Immature natural killer cell (primary cell): ENCODE measurements around the gene MTMR10. TPM values are rescaled to one million over a fixed set of nuclear protein-coding genes. Genes with fewer than 3 reads are reported as not detected.

Experiments
- DNase-seq, 3 donors: peaks; one replicate each; pipeline ENCODE4 v3.0.0; 2022; ENCODE audit warnings: mixed read lengths in 1 of 3
- H3K27ac Mint-ChIP-seq, 6 donors: one replicate each; pipeline ENCODE4 v1.8.0; 2020; ENCODE audit warnings: mixed read lengths in 6 of 6, mild to moderate bottlenecking in 5 of 6, inconsistent platforms in 4 of 6, moderate library complexity in 3 of 6
- H3K27me3 Mint-ChIP-seq, 3 donors: one replicate each; pipeline ENCODE4 v1.8.0; 2020 to 2021; ENCODE audit warnings: low read depth in 3 of 3, mild to moderate bottlenecking in 3 of 3, mixed read lengths in 3 of 3, moderate library complexity in 3 of 3, inconsistent platforms in 1 of 3
- H3K36me3 Mint-ChIP-seq, 3 donors: one replicate each; pipeline ENCODE4 v1.8.0; 2020; ENCODE audit warnings: mixed read lengths in 3 of 3, inconsistent platforms in 2 of 3, mild to moderate bottlenecking in 2 of 3
- H3K4me1 Mint-ChIP-seq, 2 donors: one replicate each; pipeline ENCODE4 v1.8.0; 2020; ENCODE audit warnings: inconsistent platforms in 2 of 2, mild to moderate bottlenecking in 2 of 2, mixed read lengths in 2 of 2, moderate library complexity in 1 of 2
- H3K4me3 Mint-ChIP-seq, 5 donors: one replicate each; pipeline ENCODE4 v1.8.0; 2020; ENCODE audit warnings: mild to moderate bottlenecking in 5 of 5, mixed read lengths in 5 of 5, inconsistent platforms in 3 of 5, moderate library complexity in 3 of 5
- H3K9me3 Mint-ChIP-seq, 6 donors: one replicate each; pipeline ENCODE4 v1.8.0; 2020; ENCODE audit warnings: mild to moderate bottlenecking in 6 of 6, mixed read lengths in 6 of 6, inconsistent platforms in 4 of 6, moderate library complexity in 3 of 6
- polyA plus RNA-seq, 3 donors: library from polyadenylated mRNA; unstranded; fragments of 300-500 nt; fragmentation: Illumina TruSeq; gene quantifications; one replicate each; pipeline ENCODE4 v1.2.3, GENCODE V29; 2021

Gene MTMR10, protein sequence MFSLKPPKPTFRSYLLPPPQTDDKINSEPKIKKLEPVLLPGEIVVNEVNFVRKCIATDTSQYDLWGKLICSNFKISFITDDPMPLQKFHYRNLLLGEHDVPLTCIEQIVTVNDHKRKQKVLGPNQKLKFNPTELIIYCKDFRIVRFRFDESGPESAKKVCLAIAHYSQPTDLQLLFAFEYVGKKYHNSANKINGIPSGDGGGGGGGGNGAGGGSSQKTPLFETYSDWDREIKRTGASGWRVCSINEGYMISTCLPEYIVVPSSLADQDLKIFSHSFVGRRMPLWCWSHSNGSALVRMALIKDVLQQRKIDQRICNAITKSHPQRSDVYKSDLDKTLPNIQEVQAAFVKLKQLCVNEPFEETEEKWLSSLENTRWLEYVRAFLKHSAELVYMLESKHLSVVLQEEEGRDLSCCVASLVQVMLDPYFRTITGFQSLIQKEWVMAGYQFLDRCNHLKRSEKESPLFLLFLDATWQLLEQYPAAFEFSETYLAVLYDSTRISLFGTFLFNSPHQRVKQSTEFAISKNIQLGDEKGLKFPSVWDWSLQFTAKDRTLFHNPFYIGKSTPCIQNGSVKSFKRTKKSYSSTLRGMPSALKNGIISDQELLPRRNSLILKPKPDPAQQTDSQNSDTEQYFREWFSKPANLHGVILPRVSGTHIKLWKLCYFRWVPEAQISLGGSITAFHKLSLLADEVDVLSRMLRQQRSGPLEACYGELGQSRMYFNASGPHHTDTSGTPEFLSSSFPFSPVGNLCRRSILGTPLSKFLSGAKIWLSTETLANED
- 10 to 100 TPM in 1 of 3 donors, 1 to 10 TPM in 2; 3.3 to 10.7 (median 4.0) TPM for polyA plus RNA-seq

DNA sequence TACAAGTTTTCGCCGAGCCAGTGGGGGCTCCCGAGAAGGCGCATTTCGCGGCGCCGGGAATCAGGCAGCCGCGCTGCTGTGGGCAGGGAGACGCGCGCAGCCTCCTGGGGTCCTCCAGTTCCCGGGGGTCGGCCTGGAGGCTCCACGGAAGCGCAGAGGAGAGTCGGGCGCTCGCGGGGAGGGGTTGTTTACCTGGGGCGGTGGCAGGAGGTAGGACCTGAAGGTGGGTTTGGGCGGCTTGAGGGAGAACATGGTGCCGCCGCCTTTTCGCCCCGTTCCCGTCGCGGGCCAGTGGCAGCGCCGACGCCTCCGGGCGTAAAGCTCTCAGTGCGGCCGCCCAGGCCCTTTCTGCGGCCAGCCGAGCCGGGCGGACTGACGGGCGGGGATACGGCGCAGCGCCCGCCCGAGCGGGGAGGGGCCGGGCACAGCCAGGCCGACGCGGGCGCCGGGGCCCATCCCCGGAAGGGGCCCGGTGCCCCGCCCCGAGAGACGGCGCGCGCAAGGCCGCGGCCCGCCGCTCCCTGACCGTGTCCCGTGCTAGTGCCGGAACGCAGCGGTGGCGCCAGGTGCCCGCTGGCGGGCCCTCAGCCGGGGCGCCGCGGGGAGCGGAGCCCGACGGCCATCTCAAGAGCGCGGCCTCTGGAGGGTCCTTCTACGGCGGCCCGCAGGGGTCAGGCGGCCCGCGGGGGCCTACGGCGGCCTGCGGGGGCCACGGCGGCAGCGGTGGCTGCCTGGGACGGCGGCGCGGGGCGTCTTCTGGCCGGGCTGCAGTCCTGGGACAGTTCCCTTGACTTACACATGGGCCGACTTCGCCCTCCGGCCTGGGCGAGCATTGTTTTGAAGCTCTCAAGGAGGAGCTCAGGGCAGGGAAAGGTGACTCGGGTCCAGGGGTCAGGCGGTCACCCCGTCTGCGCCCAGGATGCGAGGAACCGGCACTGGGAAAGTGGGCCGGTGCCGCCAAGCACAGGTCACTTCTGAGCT lies at the start of gene MTMR10:
Gene MTMR10, minus strand, starts transcription at position 374 of the 981 bp plus-strand sequence. Its CDS starts 122 bp downstream, at position 252.
- peak; percentile 84 to 86 (median 85) for DNase-seq
- H3K9me3 Mint-ChIP-seq = no peaks in the 10 kb centered on the region
- peaks cover 14 to 23% (median 21%) of the 10 kb centered on the region in 3 donors for H3K27me3 Mint-ChIP-seq
- H3K36me3 Mint-ChIP-seq = no peaks in the 10 kb centered on the region
- peak within 1 kb of the TSS; percentile 94 to 97 (median 96) for H3K4me3 Mint-ChIP-seq
- peak within 1 kb of the TSS; percentile 89 to 95 (median 92) for H3K27ac Mint-ChIP-seq
- peaks cover 32 to 43% of the 10 kb centered on the region in 2 donors for H3K4me1 Mint-ChIP-seq

DNA sequence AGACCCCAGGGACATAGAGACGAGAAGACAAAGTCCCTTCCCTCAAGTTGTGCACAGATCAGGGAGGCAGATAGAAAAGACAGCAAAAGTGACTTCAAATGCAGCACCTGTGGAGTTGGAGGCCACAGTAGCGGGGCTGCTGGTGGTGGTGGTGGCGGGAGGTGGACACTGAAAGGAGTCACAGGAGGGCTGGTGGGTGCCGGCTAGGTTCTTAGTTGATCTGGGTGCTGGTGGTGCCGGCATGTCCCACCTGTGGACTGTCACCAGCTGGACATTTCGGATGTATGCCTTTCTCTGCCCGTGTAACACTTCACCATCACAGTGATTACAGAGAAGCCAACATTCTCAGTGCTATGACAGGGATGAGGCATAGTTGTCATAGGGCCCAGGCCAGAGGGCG lies 49.2 kb upstream of the MTMR10 start:
- Mint-ChIP-seq H3K36me3 (peaks cover 0 to 3% (median 0%) of the 10 kb centered on the region in 3 donors), H3K27ac (no peak overlapping the region), H3K27me3 (peaks cover 1 to 5% (median 3%) of the 10 kb centered on the region in 3 donors), H3K9me3 (no peaks in the 10 kb centered on the region), H3K4me3 (no peak overlapping the region), H3K4me1 (no peaks in the 10 kb centered on the region)
- no peak for DNase-seq

DNA sequence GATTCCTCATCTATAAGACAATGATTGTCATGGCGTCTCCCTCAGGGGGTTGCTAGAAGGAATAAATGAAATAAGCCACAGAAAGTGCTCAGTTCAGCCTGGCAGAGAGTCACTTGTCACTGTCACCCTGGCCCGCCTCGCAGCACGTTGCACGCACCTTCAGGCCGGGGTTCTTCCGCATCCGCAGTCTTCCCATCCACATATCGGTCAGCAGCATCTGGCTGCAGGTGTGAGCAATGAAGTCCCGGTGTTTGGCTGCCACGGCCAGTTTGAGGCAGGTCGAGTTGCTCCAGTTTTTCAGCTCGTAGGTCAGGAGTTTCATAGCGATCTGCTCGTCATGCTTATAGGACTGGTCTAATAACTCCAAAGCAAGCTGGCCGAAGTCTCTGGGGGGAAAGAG lies 48.5 kb upstream of the MTMR10 start:
- Mint-ChIP-seq H3K9me3 (no peaks in the 10 kb centered on the region), H3K27me3 (peaks cover 1 to 5% (median 3%) of the 10 kb centered on the region in 3 donors), H3K4me3 (no peak overlapping the region), H3K4me1 (no peaks in the 10 kb centered on the region), H3K36me3 (peaks cover 0 to 3% (median 0%) of the 10 kb centered on the region in 3 donors), H3K27ac (no peak overlapping the region)
- no peak for DNase-seq

DNA sequence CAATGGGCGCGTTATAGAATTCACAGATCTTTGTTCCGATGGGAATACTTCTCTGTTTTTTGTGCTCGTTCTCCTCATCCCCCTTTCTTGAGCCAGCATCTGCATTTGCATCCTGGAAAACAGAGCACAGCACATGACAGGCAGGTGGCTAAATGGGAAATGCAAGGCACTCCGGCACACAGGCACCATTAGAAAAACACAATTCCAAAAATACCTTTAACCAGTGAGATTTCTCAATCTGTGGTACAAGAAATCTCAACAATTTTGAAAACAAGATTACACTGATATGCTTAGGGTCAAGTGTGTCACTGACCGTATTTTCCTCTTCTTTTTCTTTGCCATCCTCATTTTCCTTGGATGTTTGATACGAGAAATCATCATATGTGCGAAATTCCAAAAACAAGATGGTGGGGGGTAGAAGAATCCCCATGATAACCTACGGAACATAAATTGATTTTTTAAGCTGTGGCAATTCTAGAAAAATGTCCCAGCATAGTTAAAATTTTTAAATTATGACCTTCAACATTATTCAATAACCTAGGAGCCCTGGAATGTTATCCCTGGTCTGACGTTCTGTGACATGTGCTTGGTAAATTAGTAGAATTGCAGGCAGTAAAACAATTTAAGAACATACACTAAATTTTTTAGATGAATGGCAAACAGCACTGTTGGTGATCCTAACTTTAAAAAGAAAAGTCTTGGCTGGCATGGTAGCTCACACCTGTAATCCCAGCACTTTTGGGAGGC lies 46.5 kb upstream of the MTMR10 start:
- Mint-ChIP-seq H3K4me3 (no peak overlapping the region), H3K9me3 (no peaks in the 10 kb centered on the region), H3K27ac (no peak overlapping the region), H3K27me3 (peaks cover 0 to 3% (median 1%) of the 10 kb centered on the region in 3 donors), H3K4me1 (no peaks in the 10 kb centered on the region), H3K36me3 (peaks cover 0 to 3% (median 0%) of the 10 kb centered on the region in 3 donors)
- no peak for DNase-seq

DNA sequence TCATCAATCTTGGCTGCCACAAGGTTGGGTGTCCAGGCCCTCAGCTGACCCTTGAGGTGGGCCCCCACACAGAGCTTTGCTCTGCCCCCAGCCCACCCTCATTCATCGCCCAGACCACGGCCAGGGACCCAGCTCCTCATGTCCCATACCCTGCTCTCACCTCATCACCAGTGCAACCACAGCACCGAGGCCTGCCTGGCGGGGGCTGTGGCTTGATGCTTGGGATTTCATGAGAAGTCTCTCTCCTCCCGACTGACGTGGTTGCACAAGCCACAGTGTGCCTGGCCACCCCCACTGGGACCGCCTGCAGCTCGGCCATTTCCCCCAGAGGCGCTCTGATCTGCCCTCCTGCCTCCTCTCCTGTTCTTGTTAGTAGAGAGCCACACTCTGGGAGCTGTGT lies 45.4 kb upstream of the MTMR10 start:
- no peak overlapping the region for H3K4me3 Mint-ChIP-seq
- DNase-seq = no peak
- H3K27ac Mint-ChIP-seq = no peak overlapping the region
- peaks cover 0 to 3% (median 0%) of the 10 kb centered on the region in 3 donors for H3K36me3 Mint-ChIP-seq
- H3K9me3 Mint-ChIP-seq = no peaks in the 10 kb centered on the region
- H3K4me1 Mint-ChIP-seq = peaks cover under 1 to 3% of the 10 kb centered on the region in 2 donors
- peaks cover 0 to 3% (median 1%) of the 10 kb centered on the region in 3 donors for H3K27me3 Mint-ChIP-seq

DNA sequence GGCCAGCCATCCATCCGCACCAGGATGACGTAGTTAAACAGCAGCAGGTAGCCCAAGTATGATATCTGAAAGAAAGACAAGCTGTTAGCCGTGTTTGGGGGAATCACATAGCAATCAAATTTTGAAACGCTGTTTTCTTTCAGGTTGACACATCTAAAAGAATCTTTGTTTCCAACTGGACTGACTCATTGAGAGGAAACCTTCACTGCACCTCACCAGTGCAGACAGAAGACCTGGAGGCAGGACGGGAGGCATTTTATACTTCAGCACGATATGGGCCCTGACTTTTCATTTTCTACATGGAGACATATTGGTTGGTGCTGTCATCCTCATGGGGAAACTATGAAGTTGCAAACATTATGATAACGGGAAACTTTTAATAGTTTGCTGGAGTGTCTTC lies 44.2 kb upstream of the MTMR10 start:
- Mint-ChIP-seq H3K36me3 (peaks cover 0 to 3% (median 0%) of the 10 kb centered on the region in 3 donors), H3K27ac (no peak overlapping the region), H3K4me1 (peaks cover 7 to 11% of the 10 kb centered on the region in 2 donors), H3K4me3 (no peak overlapping the region), H3K27me3 (peaks cover 0 to 3% (median 1%) of the 10 kb centered on the region in 3 donors), H3K9me3 (no peaks in the 10 kb centered on the region)
- DNase-seq = no peak

DNA sequence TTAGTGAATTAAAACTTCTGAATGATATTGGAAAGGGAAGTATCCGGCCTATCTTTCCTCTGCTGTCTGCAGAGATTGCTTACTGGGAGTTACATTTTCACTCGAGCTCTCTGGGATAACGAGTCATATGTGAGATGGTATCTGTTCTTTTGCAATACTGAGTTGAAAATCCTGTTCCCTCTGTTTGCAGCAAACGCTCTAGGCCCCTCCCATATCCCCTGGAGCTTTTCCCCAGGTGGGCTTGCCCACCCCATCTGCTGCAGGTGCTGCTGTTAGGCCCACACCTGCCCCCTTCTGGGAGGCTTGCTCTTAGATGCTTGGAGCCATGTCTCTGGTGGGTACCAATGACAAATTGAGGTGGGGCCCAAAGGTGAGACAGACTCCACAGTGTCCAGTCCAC lies 42.7 kb upstream of the MTMR10 start:
- Mint-ChIP-seq H3K4me3 (no peak overlapping the region), H3K27me3 (peaks cover 0 to 1% (median 0%) of the 10 kb centered on the region in 3 donors), H3K27ac (no peak overlapping the region), H3K9me3 (no peaks in the 10 kb centered on the region), H3K36me3 (peaks cover 0 to 3% (median 0%) of the 10 kb centered on the region in 3 donors), H3K4me1 (peaks cover 7 to 11% of the 10 kb centered on the region in 2 donors)
- no peak for DNase-seq

DNA sequence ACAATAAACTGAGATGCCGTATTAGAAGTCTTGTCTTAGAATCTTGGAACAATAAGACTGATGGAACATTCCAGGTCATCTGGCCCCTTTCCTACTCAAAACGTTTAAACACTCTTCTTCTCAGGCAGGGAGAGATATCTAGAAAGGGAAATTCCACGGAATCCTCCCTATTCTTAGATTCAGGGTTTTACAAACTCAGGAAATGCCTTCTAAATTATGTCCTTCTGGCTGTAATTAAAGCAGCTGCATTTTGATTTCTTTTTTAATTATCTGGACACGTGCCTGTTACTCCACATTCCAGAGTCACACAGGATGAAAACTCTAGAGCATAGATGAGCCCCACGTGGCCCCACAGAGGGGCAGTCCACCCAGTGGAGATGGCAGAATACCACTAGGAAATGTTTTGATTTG lies 41.5 kb upstream of the MTMR10 start:
- H3K27me3 Mint-ChIP-seq = peaks cover 0 to 1% (median 0%) of the 10 kb centered on the region in 3 donors
- no peaks in the 10 kb centered on the region for H3K36me3 Mint-ChIP-seq
- no peak overlapping the region for H3K27ac Mint-ChIP-seq
- DNase-seq = no peak
- no peaks in the 10 kb centered on the region for H3K9me3 Mint-ChIP-seq
- H3K4me3 Mint-ChIP-seq = no peak overlapping the region
- H3K4me1 Mint-ChIP-seq = peaks cover 9 to 16% of the 10 kb centered on the region in 2 donors

DNA sequence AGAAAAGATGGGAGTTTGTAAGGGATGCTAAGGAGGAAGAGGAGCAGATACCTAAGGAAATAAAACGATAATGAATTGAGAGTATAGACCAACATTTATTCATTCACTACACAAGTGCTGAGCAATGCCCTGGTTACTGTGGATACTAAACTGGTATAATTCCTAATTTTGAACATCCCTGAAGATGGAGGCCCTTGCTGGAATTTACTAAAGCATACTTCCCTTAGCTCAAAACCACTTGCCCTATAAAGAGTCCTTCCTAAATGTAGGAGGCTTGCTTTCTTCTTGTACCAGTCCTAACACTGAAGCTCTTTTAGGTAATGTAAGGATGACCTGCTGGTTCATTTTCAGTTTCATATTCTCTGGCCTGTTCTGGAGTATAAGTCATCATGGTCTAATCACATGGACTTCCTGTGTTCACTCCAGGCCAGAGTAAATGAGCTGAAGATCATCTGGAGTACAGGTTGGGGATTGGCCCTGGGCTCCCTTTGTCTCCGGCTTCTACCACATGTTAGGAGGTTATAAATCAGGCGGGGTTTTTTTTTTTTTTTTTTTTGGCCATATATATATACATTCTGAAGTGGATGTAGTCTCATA lies 40.1 kb upstream of the MTMR10 start:
- H3K36me3 Mint-ChIP-seq = no peaks in the 10 kb centered on the region
- peak overlapping the region in 2 of 6 donors; percentile 1 to 54 for H3K27ac Mint-ChIP-seq
- no peaks in the 10 kb centered on the region for H3K9me3 Mint-ChIP-seq
- no peak overlapping the region for H3K4me3 Mint-ChIP-seq
- H3K27me3 Mint-ChIP-seq = no peaks in the 10 kb centered on the region
- H3K4me1 Mint-ChIP-seq = peaks cover 9 to 25% of the 10 kb centered on the region in 2 donors
- peak in 2 of 3 donors; percentile 18 to 20 for DNase-seq

DNA sequence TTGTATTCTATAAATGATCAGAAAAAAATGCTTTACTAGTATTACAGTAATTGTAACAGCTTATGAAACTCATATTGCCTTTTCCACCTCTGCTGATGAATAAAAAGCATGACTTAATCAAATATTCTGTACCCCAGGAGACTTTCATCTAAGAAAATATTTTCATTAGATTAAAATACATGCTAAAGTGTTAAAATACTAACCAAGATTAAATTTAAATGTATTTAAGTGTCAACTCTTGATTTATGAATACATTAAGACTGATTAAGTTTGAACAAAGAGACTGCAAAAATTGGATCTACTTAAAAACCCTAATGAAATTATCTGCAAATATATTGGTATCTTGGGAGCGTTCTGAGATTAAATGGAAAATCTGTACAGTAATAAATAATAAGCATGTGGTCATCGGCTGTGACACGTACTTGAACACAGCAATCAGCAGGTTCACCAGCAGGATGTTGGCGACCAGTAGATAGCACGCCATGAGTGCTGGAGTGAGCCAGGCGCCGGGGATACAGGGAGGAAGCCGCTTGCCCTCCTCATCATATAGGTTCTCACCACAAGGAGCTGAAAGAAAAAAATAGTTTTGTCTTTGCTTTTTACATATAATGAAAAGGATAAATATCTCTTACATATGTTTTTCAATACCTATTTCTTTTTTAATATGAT lies 36.6 kb upstream of the MTMR10 start:
- Mint-ChIP-seq H3K27me3 (peaks cover 0 to 2% (median under 1%) of the 10 kb centered on the region in 3 donors), H3K9me3 (no peaks in the 10 kb centered on the region), H3K27ac (no peak overlapping the region), H3K36me3 (no peaks in the 10 kb centered on the region), H3K4me1 (peaks cover 11 to 34% of the 10 kb centered on the region in 2 donors), H3K4me3 (no peak overlapping the region)
- no peak for DNase-seq

DNA sequence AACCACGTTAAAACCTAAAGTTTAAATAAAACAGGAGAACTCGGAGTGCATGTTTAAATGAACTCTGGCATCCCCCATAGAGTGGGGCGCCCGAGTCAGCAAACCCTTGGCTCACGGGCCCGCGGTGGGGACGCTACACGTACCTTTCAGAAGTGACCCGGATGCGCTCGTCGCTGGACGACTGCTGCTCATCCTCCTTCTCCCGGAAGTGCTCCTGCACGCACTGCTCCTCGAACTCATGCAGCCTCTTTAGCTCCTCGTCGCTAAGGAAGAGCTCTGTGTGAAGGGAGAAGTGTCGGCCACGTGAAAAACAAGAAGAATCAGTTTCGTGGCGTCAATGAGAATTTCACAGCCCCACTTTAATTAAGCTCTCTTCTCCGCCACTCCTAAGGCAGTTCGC lies 34.6 kb upstream of the MTMR10 start:
- no peaks in the 10 kb centered on the region for H3K36me3 Mint-ChIP-seq
- H3K27ac Mint-ChIP-seq = no peak overlapping the region
- H3K4me3 Mint-ChIP-seq = no peak overlapping the region
- DNase-seq = no peak
- H3K27me3 Mint-ChIP-seq = peaks cover 0 to 2% (median 2%) of the 10 kb centered on the region in 3 donors
- peaks cover 6 to 28% of the 10 kb centered on the region in 2 donors for H3K4me1 Mint-ChIP-seq
- H3K9me3 Mint-ChIP-seq = no peaks in the 10 kb centered on the region

DNA sequence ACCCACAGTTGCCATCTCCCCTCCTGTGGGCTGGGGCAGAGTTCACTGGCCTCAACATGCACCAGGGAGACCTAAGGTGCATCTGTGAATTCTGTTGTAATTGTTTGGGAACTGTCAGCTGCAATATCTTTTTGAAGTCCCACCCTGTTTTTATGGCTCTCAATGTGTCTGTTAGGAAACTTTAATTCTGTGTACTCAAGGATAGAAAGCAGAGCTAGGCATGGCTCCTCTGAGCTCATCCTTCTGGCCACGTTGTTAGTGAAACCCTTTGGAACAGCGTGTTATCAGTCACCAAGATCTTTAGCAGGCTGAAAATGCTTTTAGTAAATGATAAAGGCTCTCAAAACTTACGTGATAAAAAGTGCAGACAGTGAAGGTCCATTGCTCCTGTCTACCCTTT lies 33.6 kb upstream of the MTMR10 start:
- H3K36me3 Mint-ChIP-seq = no peaks in the 10 kb centered on the region
- peaks cover 0 to 3% (median 2%) of the 10 kb centered on the region in 3 donors for H3K27me3 Mint-ChIP-seq
- no peaks in the 10 kb centered on the region for H3K9me3 Mint-ChIP-seq
- peaks cover 6 to 27% of the 10 kb centered on the region in 2 donors for H3K4me1 Mint-ChIP-seq
- H3K4me3 Mint-ChIP-seq = no peak overlapping the region
- DNase-seq = no peak
- H3K27ac Mint-ChIP-seq = no peak overlapping the region
